T-cell (primary cell): ENCODE results near the gene PARD3. TPM values are rescaled to one million over a fixed set of nuclear protein-coding genes. Genes with fewer than 3 reads are reported as not detected.

Source experiments
- ATAC-seq, 4 experiments: fragments of 200-7000 bp in 3 of 4; fragments of 150-1000 bp in 1 of 4; cut with Tn5 transposase; replicated peaks in 1 of 4; 1 replicate in 3 of 4; 2 replicates in 1 of 4; pipeline ENCODE4 v1.10.0; 2021; ENCODE audit warnings: moderate library complexity in 3 of 4, mild to moderate bottlenecking in 2 of 4, moderate number of reproducible peaks in 1 of 4
- CTCF ChIA-PET, 2 donors: fragments of 300-600 bp; sonication (Branson Sonifier 250); formaldehyde crosslinking; loops; one replicate each; lab custom pipeline; 2022; ENCODE audit warnings: antibody characterized with exemption in 2 of 2; lab: Charles Lee
- POLR2A ChIA-PET, 2 donors: fragments of 300-600 bp; sonication (Branson Sonifier 250); formaldehyde crosslinking; loops; one replicate each; lab custom pipeline; 2022; ENCODE audit warnings: antibody characterized with exemption in 2 of 2; lab: Charles Lee
- DNase-seq, 35 experiments: peaks; one replicate each; pipeline versions ENCODE4 v3.0.0 to v3.0.0-alpha.2; 2013 to 2023
- H3K27ac ChIP-seq: one replicate; pipeline ENCODE4 v1.5.1; 2013; ENCODE audit warnings: low read length
- H3K27me3 ChIP-seq, 2 experiments: replicated peaks in 1 of 2; 1 replicate in 1 of 2; 2 replicates in 1 of 2; pipeline versions ENCODE4 v1.6.1 to v1.7.0; 2013; ENCODE audit warnings: low read length in 1 of 2, mixed read lengths in 1 of 2; ENCODE audit not compliant: control insufficient read depth in 2 of 2, insufficient read depth in 2 of 2; ENCODE audit errors: extremely low read depth in 1 of 2
- H3K36me3 ChIP-seq, 2 donors: 1 replicate in 1 of 2; 2 replicates in 1 of 2; pipeline versions ENCODE4 v1.6.1 to v1.7.0; 2013; ENCODE audit warnings: low read length in 1 of 2; ENCODE audit not compliant: control insufficient read depth in 2 of 2, insufficient read depth in 1 of 2; ENCODE audit errors: extremely low read depth in 1 of 2
- H3K4me1 ChIP-seq, 2 experiments: 1 replicate in 1 of 2; 2 replicates in 1 of 2; pipeline versions ENCODE4 v1.6.1 to v1.7.0; 2013; ENCODE audit warnings: low read length in 2 of 2, mixed read lengths in 1 of 2; ENCODE audit not compliant: insufficient read depth in 2 of 2, control insufficient read depth in 1 of 2; ENCODE audit errors: extremely low read depth in 1 of 2
- H3K4me3 ChIP-seq, 2 donors: 1 replicate in 1 of 2; 2 replicates in 1 of 2; pipeline versions ENCODE4 v1.5.1 to v1.7.0; 2013; ENCODE audit warnings: mild to moderate bottlenecking in 2 of 2, low read length in 1 of 2, moderate library complexity in 1 of 2; ENCODE audit not compliant: control insufficient read depth in 1 of 2; ENCODE audit errors: extremely low read depth in 1 of 2
- H3K9me3 ChIP-seq: 2 replicates; pipeline ENCODE4 v1.7.0; 2013
- H3K27ac Mint-ChIP-seq, 2 donors: one replicate each; pipeline ENCODE4 v1.8.0; 2020 to 2021; ENCODE audit warnings: mild to moderate bottlenecking in 2 of 2, mixed read lengths in 2 of 2
- H3K27me3 Mint-ChIP-seq, 2 donors: one replicate each; pipeline ENCODE4 v1.8.0; 2021 to 2022; ENCODE audit warnings: mixed read lengths in 2 of 2
- H3K36me3 Mint-ChIP-seq: one replicate; pipeline ENCODE4 v1.8.0; 2021; ENCODE audit warnings: mixed read lengths
- H3K4me1 Mint-ChIP-seq, 3 donors: one replicate each; pipeline ENCODE4 v1.8.0; 2020 to 2022; ENCODE audit warnings: mixed read lengths in 3 of 3, mild to moderate bottlenecking in 1 of 3
- H3K4me3 Mint-ChIP-seq, 3 donors: one replicate each; pipeline ENCODE4 v1.8.0; 2020 to 2022; ENCODE audit warnings: mild to moderate bottlenecking in 3 of 3, mixed read lengths in 3 of 3, moderate library complexity in 3 of 3
- H3K9me3 Mint-ChIP-seq, 3 donors: one replicate each; pipeline ENCODE4 v1.8.0; 2020 to 2022; ENCODE audit warnings: mixed read lengths in 3 of 3
- WGBS: methylation state at CpG from one replicate; pipeline ENCODE4 v1.1.5; 2013; ENCODE audit warnings: missing lambda C conversion rate; ENCODE audit not compliant: insufficient coverage; 5-methylcytosine and 5-hydroxymethylcytosine counted together
- total RNA-seq, 35 experiments: library from RNA in 6 of 35; stranded (reverse) in 6 of 35; fragments of 120-200 nt in 1 of 35; gene quantifications; one replicate each; pipeline versions ENCODE4 v1.2.1 to v1.2.4 and lab custom pipeline; 2013 to 2026

PARD3 gene
- total RNA-seq, 5 donors from 2014 or later (not counting 1 experiment from before 2014, with no cell fraction given): 0.36 to 0.92 (median 0.65) TPM

DNA sequence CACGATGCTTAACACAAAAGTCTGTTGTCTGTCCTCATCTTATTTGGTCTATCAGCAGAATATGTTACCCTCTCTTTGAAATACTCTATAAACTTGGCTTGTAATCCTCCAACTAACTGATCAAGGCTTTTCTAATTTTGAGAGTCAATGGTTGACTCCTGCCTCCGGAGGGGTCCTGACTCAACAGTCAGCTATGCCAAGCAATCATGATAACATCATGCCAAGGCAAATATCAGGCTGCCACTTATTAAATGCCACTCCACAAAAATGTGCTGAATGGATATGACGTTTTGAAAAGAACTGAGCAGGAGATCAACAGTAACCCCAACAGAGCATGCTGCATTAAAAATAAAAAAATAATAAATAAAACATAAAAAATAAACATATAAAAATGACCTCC is 116.1 kb downstream of the PARD3 start:
- no peaks in the 10 kb centered on the region for H3K9me3 Mint-ChIP-seq

DNA sequence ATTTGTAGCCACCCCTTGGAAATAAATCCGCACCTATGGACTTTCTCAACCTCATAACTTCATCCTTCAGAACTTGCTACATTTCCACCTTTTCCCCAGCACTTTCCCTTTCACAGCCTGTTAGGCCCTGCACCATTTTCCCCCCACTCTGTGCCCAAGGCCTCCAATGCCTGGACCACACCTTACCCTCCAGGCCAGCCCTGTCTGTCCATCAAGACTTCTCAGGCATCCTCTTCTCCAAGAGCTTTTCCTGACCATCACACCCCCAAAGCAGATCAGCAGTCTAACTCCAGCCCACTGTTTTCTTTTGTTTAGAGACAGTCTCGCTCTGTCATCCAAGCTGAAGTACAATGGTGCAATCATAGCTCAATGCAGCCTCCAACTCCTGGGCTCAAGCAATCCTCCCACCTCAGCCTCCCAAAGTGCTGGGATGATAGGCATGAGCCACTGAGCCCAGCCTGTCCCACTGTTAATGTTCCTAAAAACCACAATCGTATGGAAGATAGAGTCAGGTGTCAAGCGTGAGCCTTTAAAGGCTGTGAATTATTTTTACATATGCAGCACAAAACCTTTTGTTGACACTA is 116.8 kb downstream of the PARD3 start:
- 97% methylated on average over 3 of the region's 4 CpGs for WGBS
- CTCF ChIA-PET: no interaction called here

More for the DNA sequence above, 116.1 kb downstream of the PARD3 start:
- WGBS: 100% methylated on average over 1 of the region's 3 CpGs
- Histone ChIP-seq H3K36me3 (no peaks in the 10 kb centered on the region), H3K9me3 (no peaks in the 10 kb centered on the region), H3K4me1 (no peaks in the 10 kb centered on the region), H3K27ac (no peak overlapping the region), H3K4me3 (no peak overlapping the region), H3K27me3 (no peaks in the 10 kb centered on the region)
- POLR2A ChIA-PET: no interaction called here
- H3K4me1 Mint-ChIP-seq: peaks cover 0 to 3% (median 3%) of the 10 kb centered on the region in 3 donors
- DNase-seq (no peak), ATAC-seq (no peak)
- CTCF ChIA-PET: no interaction called here
- no peaks in the 10 kb centered on the region for H3K36me3 Mint-ChIP-seq
- H3K27ac Mint-ChIP-seq: no peak overlapping the region
- H3K27me3 Mint-ChIP-seq: peaks cover 0 to 2% of the 10 kb centered on the region in 2 donors
- no peak overlapping the region for H3K4me3 Mint-ChIP-seq

DNA sequence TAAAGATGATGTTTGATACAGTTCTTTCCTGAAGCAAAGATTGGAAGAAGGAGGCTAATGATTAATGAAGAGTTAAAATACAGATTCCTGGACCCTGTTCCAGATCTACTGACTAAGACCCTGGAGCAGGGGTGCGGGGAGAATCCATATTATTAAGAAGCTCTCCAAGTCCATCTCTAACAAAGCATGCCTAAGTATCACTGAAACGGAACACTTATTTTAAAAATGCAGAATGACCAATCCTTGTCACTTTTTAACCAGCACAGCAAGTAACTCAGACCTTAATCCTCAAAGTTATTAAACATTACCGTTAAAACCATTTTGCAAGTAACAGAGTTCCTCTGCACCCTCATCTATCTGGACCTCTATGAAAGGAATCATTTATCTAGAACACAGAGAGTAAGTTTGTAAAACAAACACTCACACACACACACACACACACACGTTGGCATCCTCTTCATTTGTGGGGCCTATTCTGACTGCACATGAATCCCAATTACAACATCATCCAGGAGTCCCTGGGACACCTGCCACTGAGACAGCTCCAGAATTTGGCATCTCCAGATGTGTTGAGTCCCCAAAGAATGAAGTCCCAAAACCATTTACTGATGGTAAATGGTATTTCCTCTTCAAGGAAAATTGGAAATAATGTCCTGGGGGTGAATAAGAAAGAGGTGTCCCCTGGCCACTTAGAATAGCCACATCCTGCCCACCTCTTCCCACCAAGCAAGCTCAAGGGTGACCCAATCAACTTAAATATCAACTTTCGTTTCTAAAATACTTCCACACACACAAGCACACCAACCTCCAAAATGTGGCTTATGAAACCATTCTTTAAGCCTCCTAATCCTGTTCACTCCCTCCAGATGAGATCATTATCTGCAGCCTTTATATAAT is 117.5 kb downstream of the PARD3 start:
- POLR2A ChIA-PET: no interaction called here
- Mint-ChIP-seq H3K27me3 (peaks cover 0 to 2% of the 10 kb centered on the region in 2 donors), H3K9me3 (no peaks in the 10 kb centered on the region), H3K27ac (no peak overlapping the region), H3K36me3 (no peaks in the 10 kb centered on the region), H3K4me1 (peaks cover 0 to 3% (median 3%) of the 10 kb centered on the region in 3 donors), H3K4me3 (no peak overlapping the region)
- CTCF ChIA-PET: no interaction called here
- Histone ChIP-seq H3K27ac (no peak overlapping the region), H3K36me3 (no peaks in the 10 kb centered on the region), H3K27me3 (no peaks in the 10 kb centered on the region), H3K9me3 (no peaks in the 10 kb centered on the region), H3K4me1 (no peaks in the 10 kb centered on the region), H3K4me3 (no peak overlapping the region)
- ATAC-seq: no peak
- WGBS: 79% methylated on average over 4 of the region's 5 CpGs
- DNase-seq: no peak

More for the DNA sequence above, 116.8 kb downstream of the PARD3 start:
- no peaks in the 10 kb centered on the region for H3K9me3 ChIP-seq
- H3K27me3 ChIP-seq: no peaks in the 10 kb centered on the region
- Mint-ChIP-seq H3K27ac (no peak overlapping the region), H3K27me3 (peaks cover 0 to 2% of the 10 kb centered on the region in 2 donors), H3K9me3 (no peaks in the 10 kb centered on the region), H3K4me3 (no peak overlapping the region), H3K4me1 (peaks cover 0 to 3% (median 3%) of the 10 kb centered on the region in 3 donors), H3K36me3 (no peaks in the 10 kb centered on the region)
- no peak for DNase-seq
- H3K4me3 ChIP-seq: no peak overlapping the region
- H3K36me3 ChIP-seq: no peaks in the 10 kb centered on the region
- no peaks in the 10 kb centered on the region for H3K4me1 ChIP-seq
- POLR2A ChIA-PET: no interaction called here
- H3K27ac ChIP-seq: no peak overlapping the region
- no peak for ATAC-seq

DNA sequence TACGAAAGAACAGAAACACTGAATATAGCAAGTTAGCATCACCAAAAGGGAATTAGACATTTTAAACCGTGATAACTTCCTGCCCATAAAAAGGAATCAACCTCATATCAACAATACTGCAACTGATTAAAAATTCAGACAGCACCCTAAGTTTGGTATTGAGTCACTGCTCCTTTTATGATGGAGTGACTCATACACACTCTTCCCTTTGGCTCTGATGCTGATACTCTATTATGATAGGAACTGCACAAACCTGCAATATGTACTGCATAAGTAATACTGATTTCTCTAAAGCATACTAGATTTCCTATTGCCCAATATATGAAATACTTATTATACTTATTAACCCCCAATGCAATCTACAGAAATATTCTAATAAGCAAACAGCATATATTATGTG is 118.7 kb downstream of the PARD3 start:
- 0% methylated on average over 1 of the region's 2 CpGs for WGBS
- POLR2A ChIA-PET: no interaction called here

DNA sequence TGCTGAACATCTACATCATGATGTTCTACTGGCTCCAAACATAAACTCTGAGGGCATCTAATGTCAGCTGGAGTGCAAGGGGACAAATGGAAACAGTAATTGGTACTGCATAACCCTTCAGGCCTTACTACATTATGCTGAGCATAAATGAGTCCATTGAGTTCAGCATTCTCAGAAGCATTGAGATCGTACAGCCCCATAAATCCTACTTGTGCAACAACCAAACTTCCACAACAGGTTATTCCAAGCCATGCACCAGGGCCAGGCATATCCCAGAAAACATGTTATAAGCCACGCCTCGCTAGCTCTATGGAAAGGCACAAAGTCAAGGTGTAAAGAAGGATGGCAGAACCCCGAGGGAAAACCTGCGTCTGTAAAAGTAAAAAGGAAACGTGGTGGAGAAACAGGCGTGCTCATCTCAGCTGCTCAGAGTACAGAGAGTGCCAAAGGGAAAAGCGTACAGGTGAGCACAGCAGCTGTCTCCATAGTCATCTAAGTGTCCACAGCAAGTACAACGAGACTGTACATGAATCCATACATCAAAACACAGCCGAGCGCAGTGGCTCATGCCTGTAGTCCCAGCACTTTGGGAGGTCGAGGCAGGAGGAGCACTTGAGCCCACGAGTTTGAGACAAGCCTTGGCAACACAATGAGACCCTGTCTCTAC is 124.6 kb downstream of the PARD3 start:
- H3K4me1 Mint-ChIP-seq: no peaks in the 10 kb centered on the region
- Histone ChIP-seq H3K4me1 (no peaks in the 10 kb centered on the region), H3K4me3 (no peak overlapping the region), H3K27ac (no peak overlapping the region), H3K27me3 (no peaks in the 10 kb centered on the region), H3K36me3 (no peaks in the 10 kb centered on the region), H3K9me3 (no peaks in the 10 kb centered on the region)
- no peak overlapping the region for H3K4me3 Mint-ChIP-seq
- ATAC-seq (no peak), DNase-seq (no peak)
- CTCF ChIA-PET: no interaction called here
- no peak overlapping the region for H3K27ac Mint-ChIP-seq
- peaks cover 0 to 3% (median 0%) of the 10 kb centered on the region in 3 donors for H3K9me3 Mint-ChIP-seq
- H3K27me3 Mint-ChIP-seq: no peaks in the 10 kb centered on the region
- 79% methylated on average over 9 of the region's 13 CpGs for WGBS
- H3K36me3 Mint-ChIP-seq: no peaks in the 10 kb centered on the region
- POLR2A ChIA-PET: no interaction called here

More for the DNA sequence above, 118.7 kb downstream of the PARD3 start:
- H3K4me3 ChIP-seq: no peak overlapping the region
- no peaks in the 10 kb centered on the region for H3K9me3 ChIP-seq
- CTCF ChIA-PET: no interaction called here
- ATAC-seq (no peak), DNase-seq (no peak)
- H3K27me3 ChIP-seq: no peaks in the 10 kb centered on the region
- no peaks in the 10 kb centered on the region for H3K4me1 ChIP-seq
- H3K36me3 Mint-ChIP-seq: no peaks in the 10 kb centered on the region
- peaks cover 0 to 2% (median 0%) of the 10 kb centered on the region in 3 donors for H3K9me3 Mint-ChIP-seq
- H3K27ac Mint-ChIP-seq: no peak overlapping the region
- peaks cover 0 to 3% (median 3%) of the 10 kb centered on the region in 3 donors for H3K4me1 Mint-ChIP-seq
- H3K4me3 Mint-ChIP-seq: no peak overlapping the region
- peaks cover 0 to 2% of the 10 kb centered on the region in 2 donors for H3K27me3 Mint-ChIP-seq
- H3K27ac ChIP-seq: no peak overlapping the region
- no peaks in the 10 kb centered on the region for H3K36me3 ChIP-seq

DNA sequence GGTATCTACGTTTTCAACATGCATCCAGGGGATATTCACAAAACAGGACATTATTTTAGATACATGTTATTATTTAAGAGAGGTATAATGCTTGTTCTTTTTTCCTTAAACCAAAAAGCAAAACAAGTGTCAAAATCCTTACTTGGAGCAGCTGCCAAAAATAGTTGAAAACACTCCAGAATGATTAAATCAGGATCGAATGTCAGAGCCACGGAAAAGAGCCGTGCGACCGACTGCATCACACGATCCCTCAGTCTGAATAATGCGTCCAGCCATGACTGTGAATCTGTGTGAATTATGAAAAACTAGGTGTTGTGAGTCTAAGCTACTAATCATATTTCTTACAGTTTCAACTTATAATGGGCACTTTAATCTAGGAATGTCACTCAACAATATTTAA is 126.0 kb downstream of the PARD3 start:
- no peak for ATAC-seq
- no peaks in the 10 kb centered on the region for H3K4me1 ChIP-seq
- no peaks in the 10 kb centered on the region for H3K9me3 ChIP-seq
- peaks cover 0 to 3% (median 0%) of the 10 kb centered on the region in 3 donors for H3K9me3 Mint-ChIP-seq
- no peaks in the 10 kb centered on the region for H3K4me1 Mint-ChIP-seq
- no peaks in the 10 kb centered on the region for H3K36me3 Mint-ChIP-seq
- no peak overlapping the region for H3K27ac ChIP-seq
- no peak overlapping the region for H3K4me3 Mint-ChIP-seq
- CTCF ChIA-PET: no interaction called here
- DNase-seq: no peak
- no peak overlapping the region for H3K4me3 ChIP-seq
- H3K36me3 ChIP-seq: no peaks in the 10 kb centered on the region
- no peak overlapping the region for H3K27ac Mint-ChIP-seq
- WGBS: no CpG with 5 or more reads among the region's 8 CpGs
- POLR2A ChIA-PET: no interaction called here
- H3K27me3 Mint-ChIP-seq: no peaks in the 10 kb centered on the region
- no peaks in the 10 kb centered on the region for H3K27me3 ChIP-seq
